HEK293 (cell line): ENCODE measurements around the gene SLF2.

Experiments used
- SP2 ChIP-seq: fragments of 450-650 bp; formaldehyde crosslinking; IDR thresholded peaks from 2 replicates; pipeline ENCODE4 v1.5.1; 2016; ENCODE audit warnings: missing biosample characterization, missing genetic modification characterization
- ZNF239 ChIP-seq: fragments of 450-650 bp; formaldehyde crosslinking; IDR thresholded peaks from 2 replicates; pipeline ENCODE4 v1.5.1; 2016; ENCODE audit warnings: missing biosample characterization, missing genetic modification characterization
- ZNF423 ChIP-seq: fragments of 450-650 bp; formaldehyde crosslinking; IDR thresholded peaks from 2 replicates; pipeline ENCODE4 v1.5.1; 2016; ENCODE audit warnings: missing biosample characterization, missing genetic modification characterization
- TF ChIP-seq, protein P1 (sequence below): fragments of 450-650 bp; formaldehyde crosslinking; IDR thresholded peaks from 2 replicates; pipeline ENCODE4 v1.5.1; 2016; ENCODE audit warnings: missing biosample characterization, missing genetic modification characterization

- TF ChIP-seq ZNF423 (tag by site-specific recombination) (no peak), ZNF239 (tag by site-specific recombination) (no peak), SP2 (tag by site-specific recombination) (no peak)
- TF ChIP-seq, protein P1, sequence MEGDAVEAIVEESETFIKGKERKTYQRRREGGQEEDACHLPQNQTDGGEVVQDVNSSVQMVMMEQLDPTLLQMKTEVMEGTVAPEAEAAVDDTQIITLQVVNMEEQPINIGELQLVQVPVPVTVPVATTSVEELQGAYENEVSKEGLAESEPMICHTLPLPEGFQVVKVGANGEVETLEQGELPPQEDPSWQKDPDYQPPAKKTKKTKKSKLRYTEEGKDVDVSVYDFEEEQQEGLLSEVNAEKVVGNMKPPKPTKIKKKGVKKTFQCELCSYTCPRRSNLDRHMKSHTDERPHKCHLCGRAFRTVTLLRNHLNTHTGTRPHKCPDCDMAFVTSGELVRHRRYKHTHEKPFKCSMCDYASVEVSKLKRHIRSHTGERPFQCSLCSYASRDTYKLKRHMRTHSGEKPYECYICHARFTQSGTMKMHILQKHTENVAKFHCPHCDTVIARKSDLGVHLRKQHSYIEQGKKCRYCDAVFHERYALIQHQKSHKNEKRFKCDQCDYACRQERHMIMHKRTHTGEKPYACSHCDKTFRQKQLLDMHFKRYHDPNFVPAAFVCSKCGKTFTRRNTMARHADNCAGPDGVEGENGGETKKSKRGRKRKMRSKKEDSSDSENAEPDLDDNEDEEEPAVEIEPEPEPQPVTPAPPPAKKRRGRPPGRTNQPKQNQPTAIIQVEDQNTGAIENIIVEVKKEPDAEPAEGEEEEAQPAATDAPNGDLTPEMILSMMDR (tag by site-specific recombination): no peak
These were observed 72.0 kb downstream of the SLF2 start for GRCh38 chr10:100984672-100985177.
